Fibroblast of lung (primary cell): ENCODE results near the gene RNF212.

Source experiments
- EZH2 ChIP-seq: IDR thresholded peaks from 2 replicates; pipeline ENCODE4 v1.5.1; 2012; ENCODE audit warnings: low read length, control low read depth, mild to moderate bottlenecking; ENCODE audit errors: missing control alignments
- TF ChIP-seq, protein P1 (sequence below), 2 donors: IDR thresholded peaks in 1 of 2; conservative IDR thresholded peaks in 1 of 2; 1 replicate in 1 of 2; 2 replicates in 1 of 2; pipeline ENCODE4 v1.5.1; 2011 to 2012; ENCODE audit warnings: low read length in 2 of 2, control low read depth in 1 of 2, inconsistent platforms in 1 of 2, low read depth in 1 of 2, mild to moderate bottlenecking in 1 of 2

- TF ChIP-seq, protein P1, sequence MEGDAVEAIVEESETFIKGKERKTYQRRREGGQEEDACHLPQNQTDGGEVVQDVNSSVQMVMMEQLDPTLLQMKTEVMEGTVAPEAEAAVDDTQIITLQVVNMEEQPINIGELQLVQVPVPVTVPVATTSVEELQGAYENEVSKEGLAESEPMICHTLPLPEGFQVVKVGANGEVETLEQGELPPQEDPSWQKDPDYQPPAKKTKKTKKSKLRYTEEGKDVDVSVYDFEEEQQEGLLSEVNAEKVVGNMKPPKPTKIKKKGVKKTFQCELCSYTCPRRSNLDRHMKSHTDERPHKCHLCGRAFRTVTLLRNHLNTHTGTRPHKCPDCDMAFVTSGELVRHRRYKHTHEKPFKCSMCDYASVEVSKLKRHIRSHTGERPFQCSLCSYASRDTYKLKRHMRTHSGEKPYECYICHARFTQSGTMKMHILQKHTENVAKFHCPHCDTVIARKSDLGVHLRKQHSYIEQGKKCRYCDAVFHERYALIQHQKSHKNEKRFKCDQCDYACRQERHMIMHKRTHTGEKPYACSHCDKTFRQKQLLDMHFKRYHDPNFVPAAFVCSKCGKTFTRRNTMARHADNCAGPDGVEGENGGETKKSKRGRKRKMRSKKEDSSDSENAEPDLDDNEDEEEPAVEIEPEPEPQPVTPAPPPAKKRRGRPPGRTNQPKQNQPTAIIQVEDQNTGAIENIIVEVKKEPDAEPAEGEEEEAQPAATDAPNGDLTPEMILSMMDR (conservative IDR thresholded peaks at IDR 0.05 in 1 of 2, IDR thresholded peaks at IDR 0.05 in 1 of 2; ENCODE audit: low read depth in 1 of 2, low read length in 2 of 2), result no peak
- no peak for TF ChIP-seq EZH2
Observed at GRCh38 chr4:1047106-1047975, 66.0 kb downstream of the RNF212 start.
